B cell (primary cell): ENCODE measurements around the gene NPAP1. TPM values are rescaled to one million over a fixed set of nuclear protein-coding genes. Genes with fewer than 3 reads are reported as not detected.

ENCODE experiments used
- ATAC-seq: fragments of 200-7000 bp; cut with Tn5 transposase; one replicate; pipeline ENCODE4 v1.10.0; 2021; ENCODE audit warnings: low read depth, mild to moderate bottlenecking, moderate number of reproducible peaks, moderate library complexity
- CTCF ChIA-PET: fragments of 350-600 bp; sonication (Branson Sonifier 250); formaldehyde crosslinking; loops from one replicate; lab custom pipeline; 2021; ENCODE audit warnings: antibody characterized with exemption, inconsistent platforms; lab: Charles Lee
- POLR2A ChIA-PET: fragments of 350-600 bp; sonication (Branson Sonifier 250); formaldehyde crosslinking; loops from one replicate; lab custom pipeline; 2021; ENCODE audit warnings: antibody characterized with exemption; lab: Charles Lee
- DNase-seq: peaks from one replicate; pipeline ENCODE4 v3.0.0; 2013
- H2AFZ ChIP-seq: 2 replicates; pipeline ENCODE4 v1.6.1; 2012; ENCODE audit warnings: mild to moderate bottlenecking, low read depth, low read length; ENCODE audit not compliant: insufficient read depth, poor library complexity, severe bottlenecking
- H3K27ac ChIP-seq, 2 donors: 1 replicate in 1 of 2; 2 replicates in 1 of 2; pipeline ENCODE4 v1.5.1; 2012 to 2013; ENCODE audit warnings: low read length in 2 of 2, mild to moderate bottlenecking in 2 of 2, moderate library complexity in 1 of 2
- H3K27me3 ChIP-seq, 4 experiments: fragments of 200-600 bp in 1 of 4; sonication (generic) in 1 of 4; replicated peaks in 1 of 4; 1 replicate in 2 of 4; 2 replicates in 2 of 4; pipeline versions ENCODE4 v1.6.1 to v1.7.0; 2013 to 2016; ENCODE audit warnings: low read length in 3 of 4, mild to moderate bottlenecking in 2 of 4, mixed read lengths in 1 of 4, moderate library complexity in 1 of 4; ENCODE audit not compliant: insufficient read depth in 4 of 4, control insufficient read depth in 3 of 4; ENCODE audit errors: control extremely low read depth in 1 of 4
- H3K36me3 ChIP-seq, 2 experiments: replicated peaks in 1 of 2; 1 replicate in 1 of 2; 2 replicates in 1 of 2; pipeline versions ENCODE4 v1.6.1 to v1.7.1; 2013; ENCODE audit warnings: low read length in 1 of 2; ENCODE audit not compliant: insufficient read depth in 2 of 2, control insufficient read depth in 1 of 2; ENCODE audit errors: control extremely low read depth in 1 of 2, extremely low read depth in 1 of 2
- H3K4me1 ChIP-seq, 2 donors: fragments of 200-600 bp in 1 of 2; sonication (generic) in 1 of 2; 1 replicate in 1 of 2; 2 replicates in 1 of 2; pipeline versions ENCODE4 v1.5.1 to v1.6.1; 2013 to 2017; ENCODE audit warnings: low read length in 2 of 2; ENCODE audit not compliant: control insufficient read depth in 2 of 2, insufficient read depth in 2 of 2
- H3K4me2 ChIP-seq: replicated peaks from 2 replicates; pipeline ENCODE3; 2012; ENCODE audit warnings: mild to moderate bottlenecking, low read depth, low read length; ENCODE audit not compliant: poor library complexity, severe bottlenecking
- H3K4me3 ChIP-seq, 5 experiments: fragments of 200-600 bp in 1 of 5; sonication (generic) in 1 of 5; 1 replicate in 3 of 5; 2 replicates in 2 of 5; pipeline versions ENCODE4 v1.5.1 to v1.7.0; 2011 to 2016; ENCODE audit warnings: low read length in 4 of 5, mild to moderate bottlenecking in 4 of 5, low read depth in 2 of 5, control low read depth in 1 of 5, moderate library complexity in 1 of 5; ENCODE audit not compliant: insufficient read depth in 1 of 5; ENCODE audit errors: control extremely low read depth in 1 of 5, extremely low read depth in 1 of 5
- H3K79me2 ChIP-seq: fragments of 200-600 bp; sonication (generic); one replicate; pipeline ENCODE4 v1.6.0; 2016; ENCODE audit warnings: low read length; ENCODE audit not compliant: control insufficient read depth, insufficient read depth
- H3K9ac ChIP-seq: fragments of 200-600 bp; sonication (generic); 2 replicates; pipeline ENCODE4 v1.6.1; 2017; ENCODE audit warnings: mild to moderate bottlenecking, low read length, moderate library complexity
- H3K9me3 ChIP-seq, 3 donors: one replicate each; pipeline versions ENCODE4 v1.6.1 to v1.7.1; 2013; ENCODE audit warnings: low read length in 2 of 3; ENCODE audit not compliant: control insufficient read depth in 2 of 3, insufficient read depth in 1 of 3; ENCODE audit errors: control extremely low read depth in 1 of 3
- H4K20me1 ChIP-seq: 2 replicates; pipeline ENCODE4 v1.6.0; 2012; ENCODE audit warnings: mild to moderate bottlenecking, low read length; ENCODE audit not compliant: insufficient read depth, control insufficient read depth, poor library complexity, severe bottlenecking
- H3K27ac Mint-ChIP-seq: one replicate; pipeline ENCODE4 v1.8.0; 2021; ENCODE audit warnings: mixed read lengths
- H3K27me3 Mint-ChIP-seq: one replicate; pipeline ENCODE4 v1.8.0; 2021; ENCODE audit warnings: mixed read lengths
- H3K4me1 Mint-ChIP-seq: one replicate; pipeline ENCODE4 v1.8.0; 2021; ENCODE audit warnings: mixed read lengths
- H3K4me3 Mint-ChIP-seq: one replicate; pipeline ENCODE4 v1.8.0; 2021; ENCODE audit warnings: mixed read lengths
- H3K9me3 Mint-ChIP-seq: one replicate; pipeline ENCODE4 v1.8.0; 2022; ENCODE audit warnings: mixed read lengths; ENCODE audit not compliant: insufficient read depth
- EZH2 ChIP-seq: IDR thresholded peaks from 2 replicates; pipeline ENCODE4 v1.6.1; 2012; ENCODE audit warnings: borderline replicate concordance, low read depth, mild to moderate bottlenecking, moderate library complexity, low read length; ENCODE audit not compliant: insufficient read depth, poor library complexity, severe bottlenecking
- WGBS: methylation state at CpG from one replicate; pipeline ENCODE4 v1.1.5; 2013; ENCODE audit warnings: missing lambda C conversion rate; ENCODE audit not compliant: insufficient coverage; 5-methylcytosine and 5-hydroxymethylcytosine counted together
- intact Hi-C: fragments of 100-400 bp; cut with micrococcal nuclease; formaldehyde crosslinking; loops from one replicate; pipeline ENCODE4 v1.10.0; 2022
- polyA plus RNA-seq: library from polyadenylated mRNA; depleted of rRNA; stranded (reverse); fragments of >200 nt; gene quantifications from 2 replicates; pipeline ENCODE4 v1.2.3, GENCODE V29; 2012
- total RNA-seq, 2 donors: library from RNA; stranded (reverse); fragments of 120-200 nt in 1 of 2; gene quantifications; 1 replicate in 1 of 2; 2 replicates in 1 of 2; pipeline versions ENCODE4 v1.2.3 to v1.2.4, GENCODE V29; 2013 to 2022
- TF ChIP-seq, protein P1 (sequence below): fragments of 200-600 bp; IDR thresholded peaks from one replicate; pipeline ENCODE4 v1.8.0; 2022; ENCODE audit warnings: antibody characterized with exemption, mild to moderate bottlenecking

Gene NPAP1
- total and polyA plus RNA-seq, 2 donors (not counting 1 experiment from before 2014, with no cell fraction given), result not detected

- H3K4me3 Mint-ChIP-seq, result no peak overlapping the region
- Histone ChIP-seq H3K27ac (no peak overlapping the region), H3K27me3 (no peaks in the 10 kb centered on the region), H3K9me3 (peaks cover 0 to 5% (median 3%) of the 10 kb centered on the region in 3 donors), H2AFZ (no peak overlapping the region), H4K20me1 (no peaks in the 10 kb centered on the region), H3K4me1 (no peaks in the 10 kb centered on the region), H3K4me2 (no peak overlapping the region), H3K79me2 (no peaks in the 10 kb centered on the region), H3K9ac (no peak overlapping the region), H3K36me3 (no peaks in the 10 kb centered on the region), H3K4me3 (no peak overlapping the region)
- intact Hi-C loops, result no loop called here
- ATAC-seq (no peak), DNase-seq (no peak)
- WGBS, result 90% methylated on average over 2 of the region's 3 CpGs
- no peak overlapping the region for H3K27ac Mint-ChIP-seq
- peaks cover 2% of the 10 kb centered on the region for H3K9me3 Mint-ChIP-seq
- H3K4me1 Mint-ChIP-seq, result no peaks in the 10 kb centered on the region
- CTCF ChIA-PET, result no interaction called here
- TF ChIP-seq, protein P1, sequence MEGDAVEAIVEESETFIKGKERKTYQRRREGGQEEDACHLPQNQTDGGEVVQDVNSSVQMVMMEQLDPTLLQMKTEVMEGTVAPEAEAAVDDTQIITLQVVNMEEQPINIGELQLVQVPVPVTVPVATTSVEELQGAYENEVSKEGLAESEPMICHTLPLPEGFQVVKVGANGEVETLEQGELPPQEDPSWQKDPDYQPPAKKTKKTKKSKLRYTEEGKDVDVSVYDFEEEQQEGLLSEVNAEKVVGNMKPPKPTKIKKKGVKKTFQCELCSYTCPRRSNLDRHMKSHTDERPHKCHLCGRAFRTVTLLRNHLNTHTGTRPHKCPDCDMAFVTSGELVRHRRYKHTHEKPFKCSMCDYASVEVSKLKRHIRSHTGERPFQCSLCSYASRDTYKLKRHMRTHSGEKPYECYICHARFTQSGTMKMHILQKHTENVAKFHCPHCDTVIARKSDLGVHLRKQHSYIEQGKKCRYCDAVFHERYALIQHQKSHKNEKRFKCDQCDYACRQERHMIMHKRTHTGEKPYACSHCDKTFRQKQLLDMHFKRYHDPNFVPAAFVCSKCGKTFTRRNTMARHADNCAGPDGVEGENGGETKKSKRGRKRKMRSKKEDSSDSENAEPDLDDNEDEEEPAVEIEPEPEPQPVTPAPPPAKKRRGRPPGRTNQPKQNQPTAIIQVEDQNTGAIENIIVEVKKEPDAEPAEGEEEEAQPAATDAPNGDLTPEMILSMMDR, result no peak
- no peak for TF ChIP-seq EZH2
- POLR2A ChIA-PET, result no interaction called here
- H3K27me3 Mint-ChIP-seq, result no peaks in the 10 kb centered on the region
These were observed 29.9 kb upstream of the NPAP1 start for GRCh38 chr15:24645627-24646026.

GRCh38 chr15:24659622-24660021 is 16.0 kb upstream of the NPAP1 start:
- no peak for TF ChIP-seq EZH2
- TF ChIP-seq, protein P1, result no peak
- intact Hi-C loops, result no loop called here
- Histone ChIP-seq H2AFZ (no peak overlapping the region), H3K27ac (no peak overlapping the region), H3K27me3 (no peaks in the 10 kb centered on the region), H3K4me2 (no peak overlapping the region), H3K4me1 (no peaks in the 10 kb centered on the region), H3K36me3 (no peaks in the 10 kb centered on the region), H4K20me1 (no peaks in the 10 kb centered on the region), H3K9me3 (no peaks in the 10 kb centered on the region), H3K4me3 (no peak overlapping the region), H3K79me2 (no peaks in the 10 kb centered on the region), H3K9ac (no peak overlapping the region)
- Mint-ChIP-seq H3K27ac (no peak overlapping the region), H3K9me3 (no peaks in the 10 kb centered on the region), H3K4me1 (no peaks in the 10 kb centered on the region), H3K4me3 (no peak overlapping the region), H3K27me3 (no peaks in the 10 kb centered on the region)
- DNase-seq (no peak), ATAC-seq (no peak)
- ChIA-PET POLR2A (no interaction called here), CTCF (no interaction called here)
- 67% methylated on average over 2 of the region's 7 CpGs for WGBS
